GM12878 (cell line): ENCODE data around the gene DIDO1. TPM values are rescaled to one million over a fixed set of nuclear protein-coding genes. Genes with fewer than 3 reads are reported as not detected.

Experiments used
- ATAC-seq: fragments of 200-7000 bp; cut with Tn5 transposase; 3 replicates; pipeline ENCODE4 v1.9.1; 2020; ENCODE audit warnings: mild to moderate bottlenecking, moderate library complexity
- BruUV-seq: library from RNA; stranded (reverse); fragments of 400-500 nt; replicated peaks from 2 replicates; lab custom pipeline; 2021; lab: Mats Ljungman, UMichigan
- CTCF ChIA-PET: fragments of 300-600 bp; sonication (Branson Sonifier 250); formaldehyde crosslinking; extraction: SDS; loops from one replicate; lab custom pipeline; 2021; ENCODE audit warnings: inconsistent platforms; lab: Yijun Ruan, JAX
- POLR2A ChIA-PET: fragments of 350-600 bp; formaldehyde crosslinking; extraction: SDS; loops from one replicate; lab custom pipeline; 2021; ENCODE audit warnings: inconsistent platforms; lab: Charles Lee
- RAD21 ChIA-PET: fragments of 300-600 bp; sonication (Branson Sonifier 250); formaldehyde crosslinking; loops from one replicate; lab custom pipeline; 2023; ENCODE audit warnings: antibody characterized with exemption; ENCODE audit not compliant: unreplicated experiment; lab: Charles Lee
- SMC1A ChIA-PET: fragments of 300-600 bp; sonication (Branson Sonifier 250); formaldehyde crosslinking; loops from one replicate; lab custom pipeline; 2023; ENCODE audit not compliant: unreplicated experiment, uncharacterized antibody; lab: Charles Lee
- DNase-seq: peaks from one replicate; pipeline ENCODE4 v3.0.0-alpha.2; 2011; ENCODE audit warnings: low read depth, low spot score
- FAIRE-seq: peaks from 3 replicates; lab custom pipeline; 2011; peaks lifted over from hg19 to GRCh38; lab: Jason Lieb, UNC
- H2AFZ ChIP-seq: 2 replicates; pipeline ENCODE4 v1.6.0; 2011; ENCODE audit warnings: low read depth, low read length, control low read depth; ENCODE audit not compliant: control insufficient read depth
- H3K27ac ChIP-seq: 2 replicates; pipeline ENCODE4 v1.5.1; 2011; ENCODE audit warnings: control low read depth; ENCODE audit not compliant: control insufficient read depth, insufficient read depth
- H3K27me3 ChIP-seq, 2 experiments: replicated peaks in 1 of 2; 2 replicates each; pipeline versions ENCODE4 v1.6.0 to v1.6.1; 2011; ENCODE audit warnings: low read length in 1 of 2; ENCODE audit not compliant: control insufficient read depth in 2 of 2, insufficient read depth in 2 of 2
- H3K36me3 ChIP-seq, 2 experiments: 2 replicates each; pipeline ENCODE4 v1.5.1; 2011; ENCODE audit warnings: low read length in 1 of 2; ENCODE audit not compliant: control insufficient read depth in 2 of 2, insufficient read depth in 2 of 2
- H3K4me1 ChIP-seq: 2 replicates; pipeline ENCODE4 v1.6.1; 2011; ENCODE audit warnings: mild to moderate bottlenecking, low read length, moderate library complexity, mixed read lengths; ENCODE audit not compliant: control insufficient read depth, insufficient read depth
- H3K4me2 ChIP-seq: 2 replicates; pipeline ENCODE4 v1.6.0; 2011; ENCODE audit warnings: control low read depth; ENCODE audit not compliant: control insufficient read depth, insufficient read depth
- H3K4me3 ChIP-seq: fragments of 200-600 bp; sonication (generic); 2 replicates; pipeline ENCODE4 v1.5.1; 2016
- H3K79me2 ChIP-seq: 2 replicates; pipeline ENCODE4 v1.6.0; 2011; ENCODE audit warnings: low read length; ENCODE audit not compliant: control insufficient read depth, insufficient read depth
- H3K9ac ChIP-seq: 2 replicates; pipeline ENCODE4 v1.8.0; 2011; ENCODE audit warnings: low read length, control low read depth, mixed read lengths; ENCODE audit not compliant: control insufficient read depth, insufficient read depth
- H3K9me3 ChIP-seq: replicated peaks from 3 replicates; pipeline ENCODE4 v1.5.1; 2011; ENCODE audit warnings: mild to moderate bottlenecking, low read length; ENCODE audit not compliant: control insufficient read depth, insufficient read depth
- H4K20me1 ChIP-seq: 2 replicates; pipeline ENCODE4 v1.6.0; 2011; ENCODE audit not compliant: control insufficient read depth, insufficient read depth
- BHLHE40 ChIP-seq, 2 experiments: fragments of 450-650 bp in 1 of 2; IDR thresholded peaks; 2 replicates each; pipeline ENCODE4 v1.6.1; 2011 to 2017; ENCODE audit warnings: low read depth in 2 of 2, borderline replicate concordance in 1 of 2, improper control_type of control experiment in 1 of 2, low read length in 1 of 2, mild to moderate bottlenecking in 1 of 2
- CBX5 ChIP-seq: sonication (generic); IDR thresholded peaks from 2 replicates; pipeline ENCODE4 v1.6.1; 2016; ENCODE audit warnings: low read depth, moderate library complexity, mild to moderate bottlenecking, inconsistent platforms
- CHD2 ChIP-seq: IDR thresholded peaks from 2 replicates; pipeline ENCODE4 v1.6.1; 2011; ENCODE audit warnings: low read depth, low read length, improper control_type of control experiment, borderline replicate concordance
- HDGF ChIP-seq: fragments of 450-650 bp; IDR thresholded peaks from 2 replicates; pipeline ENCODE4 v1.6.1; 2016; ENCODE audit warnings: antibody characterized with exemption
- MTA3 ChIP-seq: IDR thresholded peaks from 2 replicates; pipeline ENCODE4 v1.6.1; 2012; ENCODE audit warnings: low read length, inconsistent platforms, borderline replicate concordance
- RBBP5 ChIP-seq: fragments of 200-600 bp; sonication (generic); conservative IDR thresholded peaks from 2 replicates; pipeline ENCODE4 v1.6.1; 2016
- TAF1 ChIP-seq: IDR thresholded peaks from 2 replicates; pipeline ENCODE4 v1.6.1; 2011; ENCODE audit warnings: mild to moderate bottlenecking, low read depth, low read length, borderline replicate concordance
- ZNF217 ChIP-seq: fragments of 450-650 bp; IDR thresholded peaks from 2 replicates; pipeline ENCODE4 v1.6.1; 2017; ENCODE audit warnings: antibody characterized with exemption, mild to moderate bottlenecking
- WGBS: methylation state at CpG from one replicate; pipeline ENCODE4 v1.1.6; 2016; ENCODE audit warnings: low lambda C conversion rate; ENCODE audit not compliant: insufficient replicate concordance, insufficient coverage; ENCODE audit errors: missing lambda C conversion rate; 5-methylcytosine and 5-hydroxymethylcytosine counted together
- in situ Hi-C: fragments of 300-500 bp; cut with MboI; formaldehyde crosslinking; loops from 9 replicates; pipeline ENCODE4 v1.14.3; 2018; ENCODE audit warnings: mixed read lengths
- intact Hi-C: fragments of 100-400 bp; cut with micrococcal nuclease; formaldehyde crosslinking; loops from one replicate; pipeline ENCODE4 v1.14.2; 2022; ENCODE audit not compliant: unreplicated experiment
- polyA plus RNA-seq, 11 experiments: library from polyadenylated mRNA; depleted of rRNA in 4 of 11; unstranded in 6 of 11; stranded (reverse) in 5 of 11; fragments of >200 nt; fragmentation: Nextera tagmentation in 4 of 11; fragmentation: Illumina TruSeq in 1 of 11; extraction: Ambion mirVana in 4 of 11; extraction: Trizol in 1 of 11; gene quantifications; 1 replicate in 1 of 11; 2 replicates in 10 of 11; pipeline versions ENCODE4 v1.2.1 to v1.2.3, GENCODE V29; 2011 to 2016; ENCODE audit warnings: inconsistent platforms in 2 of 11, missing spikeins in 2 of 11, low read depth in 1 of 11
- total RNA-seq, 4 experiments: library from RNA; depleted of rRNA in 3 of 4; stranded (reverse); fragments of >200 nt in 3 of 4; fragmentation: Illumina TruSeq in 1 of 4; extraction: Trizol in 1 of 4; gene quantifications; 2 replicates each; pipeline versions ENCODE4 v1.2.1 to v1.2.3, GENCODE V29; 2013 to 2021
- TF ChIP-seq, protein P1 (sequence below): fragments of 450-650 bp; IDR thresholded peaks from 2 replicates; pipeline ENCODE4 v1.6.1; 2014; ENCODE audit warnings: mild to moderate bottlenecking
- TF ChIP-seq, protein P2 (sequence below): fragments of 450-650 bp; IDR thresholded peaks from 2 replicates; pipeline ENCODE4 v1.6.1; 2017; ENCODE audit warnings: low read depth, mild to moderate bottlenecking, moderate library complexity

The DIDO1 gene
- total and polyA plus RNA-seq, 10 of the 15 experiments (the other 5 are each of a cell fraction or from before 2014, with no cell fraction given) = 5.5 to 56.4 (median 38.4) TPM

DNA sequence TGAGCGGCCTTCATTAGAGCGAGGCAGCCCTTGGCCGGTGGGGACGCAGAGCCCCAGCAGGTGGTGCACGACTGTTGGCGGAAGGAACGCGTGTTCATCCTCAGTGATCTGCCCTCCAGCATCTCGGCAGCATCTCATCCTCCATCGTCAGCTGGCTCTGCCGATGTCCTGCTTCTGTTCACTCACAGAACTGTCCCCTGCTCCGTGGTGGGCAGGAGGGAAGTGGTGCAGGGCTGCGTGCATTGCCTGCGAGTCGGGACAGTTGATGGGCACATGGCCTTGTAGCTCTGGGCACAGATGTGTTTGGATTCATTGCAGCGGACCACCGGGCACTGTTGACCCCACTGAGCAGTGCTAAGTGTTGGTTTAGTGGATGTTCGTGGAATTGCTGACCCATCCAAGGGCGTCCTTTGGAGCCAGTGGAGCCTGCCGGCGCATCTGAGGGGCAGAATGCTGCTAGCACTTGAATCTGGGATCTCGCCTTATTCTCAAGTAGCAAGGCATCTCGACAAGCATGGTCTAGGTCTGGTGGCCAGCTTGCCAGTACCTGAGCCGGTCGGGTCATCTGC lies 19.6 kb upstream of the DIDO1 start:
- Histone ChIP-seq H3K27ac (no peak overlapping the region), H3K4me2 (no peak overlapping the region), H2AFZ (no peak overlapping the region), H3K79me2 (peaks cover 11% of the 10 kb centered on the region), H3K27me3 (no peaks in the 10 kb centered on the region), H4K20me1 (no peaks in the 10 kb centered on the region), H3K4me3 (no peak overlapping the region), H3K36me3 (peaks cover 24 to 50% of the 10 kb centered on the region in 2 experiments), H3K9ac (no peak overlapping the region), H3K4me1 (no peaks in the 10 kb centered on the region), H3K9me3 (peaks cover 3% of the 10 kb centered on the region; the same call in 2 of the 3 replicates)
- DNase-seq = no peak
- POLR2A ChIA-PET = no interaction called here
- WGBS = 98% methylated on average over 25 of the region's 25 CpGs
- in situ Hi-C loops (no loop called here), intact Hi-C loops (no loop called here)
- no TSS peak for BruUV-seq
- SMC1A ChIA-PET = no interaction called here
- RAD21 ChIA-PET = no interaction called here
- TF ChIP-seq MTA3 (no peak), TAF1 (no peak), RBBP5 (no peak), HDGF (no peak), BHLHE40 (IDR thresholded peaks at IDR 0.05; ENCODE audit: borderline replicate concordance in 1 of 2, low read depth in 2 of 2, low read length in 1 of 2) (no peak), CBX5 (no peak), ZNF217 (no peak), CHD2 (no peak)
- TF ChIP-seq, protein P1, sequence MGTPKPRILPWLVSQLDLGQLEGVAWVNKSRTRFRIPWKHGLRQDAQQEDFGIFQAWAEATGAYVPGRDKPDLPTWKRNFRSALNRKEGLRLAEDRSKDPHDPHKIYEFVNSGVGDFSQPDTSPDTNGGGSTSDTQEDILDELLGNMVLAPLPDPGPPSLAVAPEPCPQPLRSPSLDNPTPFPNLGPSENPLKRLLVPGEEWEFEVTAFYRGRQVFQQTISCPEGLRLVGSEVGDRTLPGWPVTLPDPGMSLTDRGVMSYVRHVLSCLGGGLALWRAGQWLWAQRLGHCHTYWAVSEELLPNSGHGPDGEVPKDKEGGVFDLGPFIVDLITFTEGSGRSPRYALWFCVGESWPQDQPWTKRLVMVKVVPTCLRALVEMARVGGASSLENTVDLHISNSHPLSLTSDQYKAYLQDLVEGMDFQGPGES = no peak
- TF ChIP-seq, protein P2, sequence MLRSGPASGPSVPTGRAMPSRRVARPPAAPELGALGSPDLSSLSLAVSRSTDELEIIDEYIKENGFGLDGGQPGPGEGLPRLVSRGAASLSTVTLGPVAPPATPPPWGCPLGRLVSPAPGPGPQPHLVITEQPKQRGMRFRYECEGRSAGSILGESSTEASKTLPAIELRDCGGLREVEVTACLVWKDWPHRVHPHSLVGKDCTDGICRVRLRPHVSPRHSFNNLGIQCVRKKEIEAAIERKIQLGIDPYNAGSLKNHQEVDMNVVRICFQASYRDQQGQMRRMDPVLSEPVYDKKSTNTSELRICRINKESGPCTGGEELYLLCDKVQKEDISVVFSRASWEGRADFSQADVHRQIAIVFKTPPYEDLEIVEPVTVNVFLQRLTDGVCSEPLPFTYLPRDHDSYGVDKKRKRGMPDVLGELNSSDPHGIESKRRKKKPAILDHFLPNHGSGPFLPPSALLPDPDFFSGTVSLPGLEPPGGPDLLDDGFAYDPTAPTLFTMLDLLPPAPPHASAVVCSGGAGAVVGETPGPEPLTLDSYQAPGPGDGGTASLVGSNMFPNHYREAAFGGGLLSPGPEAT = no peak
- CTCF ChIA-PET = no interaction called here
- no peak for ATAC-seq
- no peak for FAIRE-seq
